ENCODE measurements around the gene ARMC6. TPM values are rescaled to one million over a fixed set of nuclear protein-coding genes. Genes with fewer than 3 reads are reported as not detected.
"Not testable (repeated sequence)": the region's sequence is repeated elsewhere in the genome, so short reads cannot be mapped to it uniquely, and the experiment has no call there.

The ARMC6 gene
- polyA plus RNA-seq, 3 donors, result 32.4 to 36.8 (median 34.9) TPM

DNA sequence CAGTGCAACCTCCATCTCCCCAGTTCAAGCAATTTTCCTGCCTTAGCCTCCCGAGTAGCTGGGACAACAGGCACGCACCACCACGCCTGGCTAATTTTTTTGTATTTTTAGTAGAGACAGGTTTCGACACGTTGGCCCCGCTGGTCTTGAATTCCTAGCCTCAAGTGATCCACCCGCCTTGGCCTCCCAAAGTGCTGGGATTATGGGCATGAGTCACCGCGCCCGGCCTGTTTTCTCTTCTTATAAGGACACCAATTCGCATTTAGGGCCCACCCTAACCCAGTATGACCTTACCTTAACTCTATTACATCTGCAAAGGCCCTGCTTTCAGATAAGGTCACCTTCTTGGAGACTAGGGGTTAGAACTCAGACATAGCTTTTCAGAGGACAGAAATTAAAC, 69.8 kb downstream of the ARMC6 start:
- DNase-seq (ENCODE audit: low read depth in 3 of 3, low spot score in 2 of 3), result no peak

DNA sequence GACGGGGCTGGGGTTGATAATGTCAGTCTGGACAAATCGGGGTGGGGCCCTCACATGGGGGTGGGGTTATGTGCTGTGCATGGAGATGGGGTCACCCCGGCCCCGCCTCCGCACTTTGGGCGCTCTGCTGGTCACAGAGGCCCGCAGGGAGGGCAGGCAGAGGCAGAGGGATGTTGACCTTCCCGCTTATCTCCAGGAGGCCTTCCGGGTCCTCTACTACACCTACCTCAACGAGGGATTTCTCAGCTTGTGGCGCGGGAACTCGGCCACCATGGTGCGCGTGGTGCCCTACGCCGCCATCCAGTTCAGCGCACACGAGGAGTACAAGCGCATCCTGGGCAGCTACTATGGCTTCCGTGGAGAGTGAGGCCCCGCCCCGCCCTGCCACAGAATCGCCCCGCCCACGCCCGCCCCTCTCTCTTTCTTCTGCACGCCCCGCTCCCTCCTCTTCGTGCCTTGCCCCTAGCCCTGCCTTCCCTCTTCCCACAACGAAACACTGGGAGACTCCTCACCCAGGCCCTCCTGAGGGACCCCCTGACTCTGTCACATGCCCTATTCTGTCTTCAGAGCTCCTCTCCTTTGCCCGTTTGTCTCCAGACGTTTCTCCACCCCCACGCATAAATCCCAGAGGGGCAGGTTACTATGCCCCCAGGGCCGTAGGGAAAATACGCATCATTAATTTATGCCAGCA, 72.1 kb downstream of the ARMC6 start:
- DNase-seq (ENCODE audit: low read depth in 3 of 3, low spot score in 2 of 3), result peak in 2 of 3 donors; percentile 54

DNA sequence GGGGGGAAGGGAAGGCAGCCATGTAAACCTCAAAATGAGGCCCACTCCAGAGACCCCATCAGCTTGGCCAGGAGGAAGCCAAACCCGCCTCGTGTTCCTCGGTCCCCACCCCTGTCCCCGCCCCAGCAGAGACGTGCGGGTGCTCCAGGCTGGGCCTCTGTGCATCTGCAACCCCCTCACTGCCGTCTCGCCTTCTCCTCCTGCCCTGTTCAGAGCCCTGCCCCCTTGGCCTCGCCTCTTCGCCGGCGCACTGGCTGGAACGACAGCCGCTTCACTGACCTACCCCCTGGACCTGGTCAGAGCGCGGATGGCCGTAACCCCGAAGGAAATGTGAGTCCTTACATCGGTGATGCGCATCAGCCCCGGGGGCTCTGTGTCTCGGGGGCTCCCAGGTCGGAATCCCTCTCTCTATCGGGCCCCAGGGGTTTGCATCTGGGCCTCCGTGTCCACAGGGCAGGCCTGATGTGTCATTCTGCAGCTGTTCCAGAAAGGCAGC, 72.7 kb downstream of the ARMC6 start:
- no peak for DNase-seq (ENCODE audit: low read depth in 3 of 3, low spot score in 2 of 3)

DNA sequence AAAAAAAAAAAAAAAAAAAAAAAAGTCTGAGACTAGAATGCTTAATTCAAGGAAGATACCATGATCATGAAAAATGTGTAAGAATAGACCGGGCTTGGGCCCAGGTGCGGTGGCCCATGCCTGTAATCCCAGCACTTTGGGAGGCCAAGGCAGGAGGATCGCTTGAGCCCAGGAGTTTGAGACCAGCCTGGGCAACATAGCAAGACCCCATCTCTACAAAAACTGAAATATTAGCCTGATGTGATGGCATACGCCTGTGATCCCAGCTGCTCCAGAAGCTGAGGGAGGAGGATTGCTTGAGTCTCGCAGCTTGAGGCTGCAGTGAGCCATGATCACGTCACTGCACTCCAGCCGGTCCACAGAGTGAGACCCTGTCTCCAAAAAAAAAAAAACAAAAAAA, 73.5 kb downstream of the ARMC6 start:
- DNase-seq (ENCODE audit: low read depth in 3 of 3, low spot score in 2 of 3), result not testable (repeated sequence)

DNA sequence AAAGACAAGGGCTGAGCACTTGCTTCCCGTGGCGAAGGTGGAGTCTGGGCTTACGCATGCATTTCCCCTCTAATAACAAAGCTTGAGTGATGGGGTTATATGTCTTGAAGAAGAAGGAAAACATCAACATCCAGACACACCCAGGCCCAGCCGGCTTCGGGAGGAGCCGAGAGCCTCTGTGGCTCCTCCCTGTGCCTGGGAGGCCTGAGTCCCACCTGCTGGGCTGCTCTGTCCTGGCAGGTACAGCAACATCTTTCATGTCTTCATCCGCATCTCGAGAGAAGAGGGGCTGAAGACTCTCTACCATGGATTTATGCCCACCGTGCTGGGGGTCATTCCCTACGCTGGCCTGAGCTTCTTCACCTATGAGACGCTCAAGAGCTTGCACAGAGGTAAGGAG, 74.3 kb downstream of the ARMC6 start:
- no peak for DNase-seq (ENCODE audit: low read depth in 3 of 3, low spot score in 2 of 3)

Other genes starting within 250 kb of the ARMC6 start
- gene COMP, start 242.3 kb upstream of the ARMC6 start, polyA plus RNA-seq (ENCODE audit: insufficient read length in 3 of 3), result under 1 TPM; 0.04 to 0.10 (median 0.07) TPM
- 10 to 100 TPM; 44.7 to 56.8 (median 48.2) TPM for gene UPF1, start 201.6 kb upstream of the ARMC6 start, polyA plus RNA-seq (ENCODE audit: insufficient read length in 3 of 3)
- gene CERS1, start 137.4 kb upstream of the ARMC6 start, polyA plus RNA-seq (ENCODE audit: insufficient read length in 3 of 3), result 1 to 10 TPM; 5.1 to 5.6 (median 5.2) TPM
- 100 to 1,000 TPM in 2 of 3 donors, 10 to 100 TPM in 1; 91.0 to 108 (median 106) TPM for gene COPE, start 114.2 kb upstream of the ARMC6 start, polyA plus RNA-seq (ENCODE audit: insufficient read length in 3 of 3)
- 10 to 100 TPM; 47.8 to 51.2 (median 48.2) TPM for gene DDX49, start 113.9 kb upstream of the ARMC6 start, polyA plus RNA-seq (ENCODE audit: insufficient read length in 3 of 3)
- gene HOMER3, start 92.4 kb upstream of the ARMC6 start, polyA plus RNA-seq (ENCODE audit: insufficient read length in 3 of 3), result 10 to 100 TPM; 46.4 to 50.4 (median 48.2) TPM
- 10 to 100 TPM; 69.2 to 74.4 (median 71.5) TPM for gene SUGP2, start 86 bp upstream of the ARMC6 start, polyA plus RNA-seq (ENCODE audit: insufficient read length in 3 of 3)
- gene SLC25A42, start 30.4 kb downstream of the ARMC6 start, polyA plus RNA-seq (ENCODE audit: insufficient read length in 3 of 3), result 10 to 100 TPM; 13.0 to 19.2 (median 16.2) TPM
- 10 to 100 TPM; 25.7 to 29.2 (median 28.6) TPM for gene TMEM161A, start 104.9 kb downstream of the ARMC6 start, polyA plus RNA-seq (ENCODE audit: insufficient read length in 3 of 3)
- 1 to 10 TPM; 1.0 to 1.1 (median 1.1) TPM for gene MEF2B, start 136.7 kb downstream of the ARMC6 start, polyA plus RNA-seq (ENCODE audit: insufficient read length in 3 of 3)
- 10 to 100 TPM; 13.1 to 14.9 (median 13.2) TPM for gene BORCS8, start 158.5 kb downstream of the ARMC6 start, polyA plus RNA-seq (ENCODE audit: insufficient read length in 3 of 3)
- gene RFXANK, start 158.7 kb downstream of the ARMC6 start, polyA plus RNA-seq (ENCODE audit: insufficient read length in 3 of 3), result 10 to 100 TPM; 51.7 to 68.5 (median 57.1) TPM
- gene NR2C2AP, start 169.8 kb downstream of the ARMC6 start, polyA plus RNA-seq (ENCODE audit: insufficient read length in 3 of 3), result 10 to 100 TPM; 13.6 to 14.8 (median 13.8) TPM
- gene NCAN, start 178.4 kb downstream of the ARMC6 start, polyA plus RNA-seq (ENCODE audit: insufficient read length in 3 of 3), result under 1 TPM; 0.01 to 0.07 (median 0.03) TPM
- 1 to 10 TPM; 2.1 to 2.8 (median 2.4) TPM for gene TM6SF2, start 239.7 kb downstream of the ARMC6 start, polyA plus RNA-seq (ENCODE audit: insufficient read length in 3 of 3)

Data from right renal cortex interstitium (tissue), 3 donors.